HEK293 (cell line): ENCODE measurements around the gene MAP1B.

Source experiments
- CTCF ChIA-PET: fragments of 350-600 bp; formaldehyde crosslinking; extraction: SDS; loops from one replicate; lab custom pipeline; 2021; ENCODE audit warnings: antibody characterized with exemption; lab: Yijun Ruan, JAX
- POLR2A ChIA-PET: fragments of 300-600 bp; formaldehyde crosslinking; extraction: SDS; loops from one replicate; lab custom pipeline; 2020; ENCODE audit warnings: antibody characterized with exemption, inconsistent platforms; lab: Yijun Ruan, JAX
- H3K27ac ChIP-seq: fragments of 200-500 bp; sonication (Bioruptor generic); 2 replicates; pipeline ENCODE4 v1.5.1; 2014; ENCODE audit warnings: low read depth, low read length, control low read depth, inconsistent platforms; ENCODE audit errors: extremely low read depth
- H3K36me3 ChIP-seq, 2 experiments: fragments of 200-500 bp in 1 of 2; sonication (Bioruptor generic) in 1 of 2; 1 replicate in 1 of 2; 2 replicates in 1 of 2; pipeline ENCODE4 v1.5.1; 2014 to 2017; ENCODE audit warnings: inconsistent platforms in 2 of 2, low read length in 2 of 2; ENCODE audit not compliant: control insufficient read depth in 2 of 2, insufficient read depth in 1 of 2
- H3K4me1 ChIP-seq: fragments of 200-500 bp; sonication (Bioruptor generic); 2 replicates; pipeline ENCODE4 v1.5.1; 2014; ENCODE audit warnings: mild to moderate bottlenecking, low read length, inconsistent platforms; ENCODE audit not compliant: control insufficient read depth, insufficient read depth
- H3K4me3 ChIP-seq: 2 replicates; pipeline ENCODE4 v1.5.1; 2011; ENCODE audit warnings: low read depth, mild to moderate bottlenecking, control low read depth, low read length, moderate library complexity
- H3K9me3 ChIP-seq: fragments of 200-500 bp; sonication (Bioruptor generic); 2 replicates; pipeline ENCODE4 v1.5.1; 2014; ENCODE audit warnings: low read depth, low read length, inconsistent platforms; ENCODE audit not compliant: control insufficient read depth, insufficient read depth
- ATF2 ChIP-seq: fragments of 450-650 bp; formaldehyde crosslinking; IDR thresholded peaks from 2 replicates; pipeline ENCODE4 v1.5.1; 2016; ENCODE audit warnings: missing biosample characterization, missing genetic modification characterization, low read depth
- BCL11A ChIP-seq: fragments of 450-650 bp; formaldehyde crosslinking; IDR thresholded peaks from 2 replicates; pipeline ENCODE4 v1.5.1; 2016; ENCODE audit warnings: low read depth, missing biosample characterization, missing genetic modification characterization
- BCL6B ChIP-seq: fragments of 450-650 bp; formaldehyde crosslinking; IDR thresholded peaks from 2 replicates; pipeline ENCODE4 v1.5.1; 2017; ENCODE audit warnings: missing biosample characterization, missing genetic modification characterization
- IKZF3 ChIP-seq: fragments of 450-650 bp; IDR thresholded peaks from 2 replicates; pipeline ENCODE4 v1.5.0; 2018; ENCODE audit warnings: missing biosample characterization, mild to moderate bottlenecking, missing genetic modification characterization, moderate library complexity
- KLF1 ChIP-seq: fragments of 450-650 bp; formaldehyde crosslinking; IDR thresholded peaks from 2 replicates; pipeline ENCODE4 v1.5.1; 2016; ENCODE audit warnings: missing biosample characterization, missing genetic modification characterization
- KLF7 ChIP-seq: fragments of 450-650 bp; formaldehyde crosslinking; IDR thresholded peaks from 2 replicates; pipeline ENCODE4 v1.5.1; 2016; ENCODE audit warnings: missing biosample characterization, missing genetic modification characterization, borderline replicate concordance
- MYNN ChIP-seq: fragments of 450-650 bp; formaldehyde crosslinking; IDR thresholded peaks from 2 replicates; pipeline ENCODE4 v1.5.1; 2016; ENCODE audit warnings: missing biosample characterization, missing genetic modification characterization, borderline replicate concordance
- TCF7L2 ChIP-seq: IDR thresholded peaks from 2 replicates; pipeline ENCODE4 v1.6.1; 2011; ENCODE audit warnings: low read depth, mild to moderate bottlenecking, inconsistent platforms, low read length, moderate library complexity, borderline replicate concordance
- TRIM28 ChIP-seq: IDR thresholded peaks from 2 replicates; pipeline ENCODE4 v1.6.1; 2011; ENCODE audit warnings: low read length, control low read depth, borderline replicate concordance
- ZBTB1 ChIP-seq: fragments of 450-650 bp; formaldehyde crosslinking; IDR thresholded peaks from 2 replicates; pipeline ENCODE4 v1.5.1; 2016; ENCODE audit warnings: missing biosample characterization, missing genetic modification characterization
- ZBTB7A ChIP-seq: fragments of 450-650 bp; formaldehyde crosslinking; IDR thresholded peaks from 2 replicates; pipeline ENCODE4 v1.5.1; 2016; ENCODE audit warnings: low read depth, missing biosample characterization, missing genetic modification characterization
- ZNF114 ChIP-seq: fragments of 450-650 bp; formaldehyde crosslinking; IDR thresholded peaks from 2 replicates; pipeline ENCODE4 v1.5.0; 2017; ENCODE audit warnings: missing biosample characterization, missing genetic modification characterization
- ZNF148 ChIP-seq: fragments of 450-650 bp; formaldehyde crosslinking; IDR thresholded peaks from 2 replicates; pipeline ENCODE4 v1.5.0; 2017; ENCODE audit warnings: missing biosample characterization, missing genetic modification characterization, borderline replicate concordance
- ZNF24 ChIP-seq: fragments of 450-650 bp; formaldehyde crosslinking; IDR thresholded peaks from 2 replicates; pipeline ENCODE4 v1.5.1; 2016; ENCODE audit warnings: missing biosample characterization, missing genetic modification characterization
- ZNF302 ChIP-seq: fragments of 450-650 bp; formaldehyde crosslinking; IDR thresholded peaks from 2 replicates; pipeline ENCODE4 v1.5.1; 2016; ENCODE audit warnings: missing biosample characterization, missing genetic modification characterization, low read depth
- ZNF324 ChIP-seq: fragments of 450-650 bp; formaldehyde crosslinking; IDR thresholded peaks from 2 replicates; pipeline ENCODE4 v1.5.1; 2016; ENCODE audit warnings: missing biosample characterization, missing genetic modification characterization
- ZNF391 ChIP-seq: fragments of 450-650 bp; formaldehyde crosslinking; IDR thresholded peaks from 2 replicates; pipeline ENCODE4 v1.5.1; 2016; ENCODE audit warnings: low read depth, missing biosample characterization, missing genetic modification characterization, borderline replicate concordance
- ZNF48 ChIP-seq: fragments of 450-650 bp; formaldehyde crosslinking; IDR thresholded peaks from 2 replicates; pipeline ENCODE4 v1.5.1; 2016; ENCODE audit warnings: missing biosample characterization, missing genetic modification characterization
- ZNF518A ChIP-seq: fragments of 450-650 bp; formaldehyde crosslinking; conservative IDR thresholded peaks from 2 replicates; pipeline ENCODE4 v1.5.1; 2016; ENCODE audit warnings: low read depth, missing biosample characterization, missing genetic modification characterization
- ZNF529 ChIP-seq: fragments of 450-650 bp; formaldehyde crosslinking; IDR thresholded peaks from 2 replicates; pipeline ENCODE4 v1.5.1; 2017; ENCODE audit warnings: missing genetic modification characterization, missing biosample characterization; ENCODE audit not compliant: insufficient replicate concordance
- ZNF544 ChIP-seq: fragments of 450-650 bp; formaldehyde crosslinking; IDR thresholded peaks from 2 replicates; pipeline ENCODE4 v1.5.0; 2017; ENCODE audit warnings: missing biosample characterization, missing genetic modification characterization
- ZNF549 ChIP-seq: fragments of 450-650 bp; IDR thresholded peaks from 2 replicates; pipeline ENCODE4 v1.5.1; 2018; ENCODE audit warnings: missing biosample characterization, missing genetic modification characterization, mild to moderate bottlenecking, inconsistent platforms, moderate library complexity
- ZNF571 ChIP-seq: fragments of 450-650 bp; formaldehyde crosslinking; IDR thresholded peaks from 2 replicates; pipeline ENCODE4 v1.5.0; 2017; ENCODE audit warnings: missing biosample characterization, missing genetic modification characterization
- ZNF670 ChIP-seq: fragments of 450-650 bp; formaldehyde crosslinking; IDR thresholded peaks from 2 replicates; pipeline ENCODE4 v1.5.1; 2016; ENCODE audit warnings: missing biosample characterization, missing genetic modification characterization, low read depth
- ZNF707 ChIP-seq: fragments of 450-650 bp; formaldehyde crosslinking; IDR thresholded peaks from 2 replicates; pipeline ENCODE4 v1.5.1; 2016; ENCODE audit warnings: missing biosample characterization, missing genetic modification characterization
- ZNF777 ChIP-seq: fragments of 450-650 bp; formaldehyde crosslinking; IDR thresholded peaks from 2 replicates; pipeline ENCODE4 v1.5.1; 2017; ENCODE audit warnings: missing biosample characterization, missing genetic modification characterization, borderline replicate concordance
- ZSCAN4 ChIP-seq: fragments of 450-650 bp; formaldehyde crosslinking; IDR thresholded peaks from 2 replicates; pipeline ENCODE4 v1.5.1; 2017; ENCODE audit warnings: missing biosample characterization, missing genetic modification characterization

MAP1B gene

GRCh38 chr5:72152545-72152944 lies 45.3 kb downstream of the MAP1B start (continued):
- TF ChIP-seq ATF2 (tag by site-specific recombination) (no peak), BCL11A (no peak), TRIM28 (no peak), ZNF391 (tag by site-specific recombination) (no peak), ZNF670 (tag by site-specific recombination) (no peak), MYNN (no peak), ZNF707 (tag by site-specific recombination) (no peak)

- Histone ChIP-seq H3K27ac (no peak overlapping the region), H3K4me3 (no peak overlapping the region), H3K36me3 (no peaks in the 10 kb centered on the region), H3K9me3 (no peaks in the 10 kb centered on the region), H3K4me1 (peaks cover 14% of the 10 kb centered on the region)
- ChIA-PET POLR2A (no interaction called here), CTCF (interaction anchor here (0.5 to 0.7 kb wide), 2 partner anchors 10 to 54 kb away, joined by 3 to 4 read pairs; no protein-coding TSS in a partner anchor)
- TF ChIP-seq ZNF529 (no peak), ZNF48 (tag by site-specific recombination) (no peak), ZSCAN4 (tag by site-specific recombination) (no peak), IKZF3 (tag by site-specific recombination) (no peak), BCL6B (no peak), ZNF549 (no peak), KLF7 (tag by site-specific recombination) (no peak), ZNF571 (tag by site-specific recombination) (no peak), ZNF114 (no peak), TCF7L2 (no peak), ZNF148 (tag by site-specific recombination) (no peak), ZNF324 (tag by site-specific recombination) (no peak), ZNF24 (no peak), ZBTB1 (tag by site-specific recombination) (no peak), ZNF518A (tag by site-specific recombination) (no peak), KLF1 (tag by site-specific recombination) (no peak), ZNF302 (no peak), ZNF777 (tag by site-specific recombination) (no peak), ZBTB7A (tag by site-specific recombination) (no peak), ZNF544 (tag by site-specific recombination) (no peak)
Observed at GRCh38 chr5:72153551-72153950, 46.3 kb downstream of the MAP1B start.
